Measurements from ENCODE around the gene UQCC3.
"Not testable (repeated sequence)": the region's sequence is repeated elsewhere in the genome, so short reads cannot be mapped to it uniquely, and the experiment has no call there.

Gene UQCC3

DNA sequence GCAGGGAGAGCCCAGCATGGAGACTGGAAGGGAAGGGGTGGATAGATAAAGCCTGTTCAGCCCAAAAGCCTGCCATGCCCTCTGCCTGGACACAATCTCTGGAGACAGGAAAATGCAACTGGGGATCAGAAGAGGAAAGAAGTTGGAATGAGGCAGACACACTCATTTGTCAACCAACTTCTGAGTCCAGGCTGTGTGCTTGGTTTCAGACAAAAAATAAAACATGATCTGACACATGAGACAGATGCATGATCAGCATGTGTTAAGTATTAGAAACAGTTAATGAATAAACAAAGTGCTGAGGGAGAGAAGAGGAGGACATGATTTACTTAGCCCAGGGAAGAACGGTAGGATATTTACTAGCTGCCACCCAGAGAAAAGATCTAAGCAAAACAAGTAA lies 17.0 kb downstream of the UQCC3 start (continued):
- TF ChIP-seq ESRRG (CRISPR knock-in tag; IDR thresholded peaks at IDR 0.05): no peak
- TF ChIP-seq, protein P1, sequence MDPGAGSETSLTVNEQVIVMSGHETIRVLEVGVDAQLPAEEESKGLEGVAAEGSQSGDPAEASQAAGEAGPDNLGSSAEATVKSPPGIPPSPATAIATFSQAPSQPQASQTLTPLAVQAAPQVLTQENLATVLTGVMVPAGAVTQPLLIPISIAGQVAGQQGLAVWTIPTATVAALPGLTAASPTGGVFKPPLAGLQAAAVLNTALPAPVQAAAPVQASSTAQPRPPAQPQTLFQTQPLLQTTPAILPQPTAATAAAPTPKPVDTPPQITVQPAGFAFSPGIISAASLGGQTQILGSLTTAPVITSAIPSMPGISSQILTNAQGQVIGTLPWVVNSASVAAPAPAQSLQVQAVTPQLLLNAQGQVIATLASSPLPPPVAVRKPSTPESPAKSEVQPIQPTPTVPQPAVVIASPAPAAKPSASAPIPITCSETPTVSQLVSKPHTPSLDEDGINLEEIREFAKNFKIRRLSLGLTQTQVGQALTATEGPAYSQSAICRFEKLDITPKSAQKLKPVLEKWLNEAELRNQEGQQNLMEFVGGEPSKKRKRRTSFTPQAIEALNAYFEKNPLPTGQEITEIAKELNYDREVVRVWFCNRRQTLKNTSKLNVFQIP (CRISPR knock-in tag; IDR thresholded peaks at IDR 0.05; ENCODE audit: borderline replicate concordance, low read depth): no peak
- no peak for TF ChIP-seq ZFP3 (CRISPR knock-in tag; IDR thresholded peaks at IDR 0.05)
- no peak for TF ChIP-seq TCF4 (CRISPR knock-in tag; IDR thresholded peaks at IDR 0.05; ENCODE audit: borderline replicate concordance)
- no peak for TF ChIP-seq CSDC2 (CRISPR knock-in tag; IDR thresholded peaks at IDR 0.05)

DNA sequence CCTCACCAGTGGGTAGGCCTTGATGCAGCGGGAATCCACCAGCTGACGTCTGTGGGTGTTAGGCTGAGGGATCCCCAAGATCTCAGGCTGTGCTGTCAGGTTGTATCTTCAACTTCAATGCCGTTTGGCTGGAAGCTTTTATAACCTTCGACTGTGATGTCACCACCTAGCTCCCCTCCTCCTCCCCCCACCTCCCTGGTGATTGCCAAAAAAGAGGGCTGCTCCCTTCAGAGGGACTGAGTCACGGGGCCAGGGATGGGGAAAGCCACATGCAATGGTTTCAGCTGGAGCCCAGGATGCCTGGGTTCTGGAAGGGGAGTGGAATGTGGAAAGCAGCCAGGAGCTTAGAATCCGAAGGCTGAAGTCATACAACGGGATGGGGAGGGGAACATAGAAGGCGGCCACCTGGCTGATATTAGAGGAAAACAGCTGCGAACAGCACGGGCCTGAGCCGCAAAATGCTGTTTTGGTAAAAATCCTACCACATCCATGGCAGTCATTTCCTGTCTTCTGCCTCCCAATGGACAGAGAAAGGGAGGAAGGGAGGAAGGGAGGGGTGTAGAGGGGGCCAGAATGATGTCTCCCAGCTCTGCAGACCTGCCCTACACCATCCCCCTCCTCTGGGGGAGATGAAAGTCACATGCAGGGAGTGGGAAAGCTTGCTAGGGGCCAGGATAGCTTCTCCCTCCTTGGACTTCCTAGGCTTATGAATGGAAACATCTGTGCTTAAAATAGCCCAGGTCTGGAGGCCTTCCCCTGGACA lies 18.1 kb downstream of the UQCC3 start, which contains the start of gene LRRN4CL:
LRRN4CL (minus strand) TSS at position 110 of the 763 bp plus-strand sequence. CDS start 1,022 bp downstream, outside the sequence.
- peak; percentile 14 for ATAC-seq
- TF ChIP-seq PPARA (CRISPR knock-in tag; IDR thresholded peaks at IDR 0.05; ENCODE audit: borderline replicate concordance) (no peak), TCF4 (CRISPR knock-in tag; IDR thresholded peaks at IDR 0.05; ENCODE audit: borderline replicate concordance) (no peak), ZNF70 (CRISPR knock-in tag; IDR thresholded peaks at IDR 0.05) (no peak), SNAI2 (CRISPR knock-in tag; IDR thresholded peaks at IDR 0.05) (no peak), TSHZ2 (CRISPR knock-in tag; IDR thresholded peaks at IDR 0.05) (no peak), CSDC2 (CRISPR knock-in tag; IDR thresholded peaks at IDR 0.05) (no peak), ZNF8 (CRISPR knock-in tag; IDR thresholded peaks at IDR 0.05) (no peak), ZC3H10 (CRISPR knock-in tag; IDR thresholded peaks at IDR 0.05) (no peak), TOX (CRISPR knock-in tag; IDR thresholded peaks at IDR 0.05; ENCODE audit: borderline replicate concordance) (no peak), ZNF565 (CRISPR knock-in tag; conservative IDR thresholded peaks at IDR 0.05; ENCODE audit: low read depth) (no peak), ZFP3 (CRISPR knock-in tag; IDR thresholded peaks at IDR 0.05) (no peak)
- TF ChIP-seq, protein P2, sequence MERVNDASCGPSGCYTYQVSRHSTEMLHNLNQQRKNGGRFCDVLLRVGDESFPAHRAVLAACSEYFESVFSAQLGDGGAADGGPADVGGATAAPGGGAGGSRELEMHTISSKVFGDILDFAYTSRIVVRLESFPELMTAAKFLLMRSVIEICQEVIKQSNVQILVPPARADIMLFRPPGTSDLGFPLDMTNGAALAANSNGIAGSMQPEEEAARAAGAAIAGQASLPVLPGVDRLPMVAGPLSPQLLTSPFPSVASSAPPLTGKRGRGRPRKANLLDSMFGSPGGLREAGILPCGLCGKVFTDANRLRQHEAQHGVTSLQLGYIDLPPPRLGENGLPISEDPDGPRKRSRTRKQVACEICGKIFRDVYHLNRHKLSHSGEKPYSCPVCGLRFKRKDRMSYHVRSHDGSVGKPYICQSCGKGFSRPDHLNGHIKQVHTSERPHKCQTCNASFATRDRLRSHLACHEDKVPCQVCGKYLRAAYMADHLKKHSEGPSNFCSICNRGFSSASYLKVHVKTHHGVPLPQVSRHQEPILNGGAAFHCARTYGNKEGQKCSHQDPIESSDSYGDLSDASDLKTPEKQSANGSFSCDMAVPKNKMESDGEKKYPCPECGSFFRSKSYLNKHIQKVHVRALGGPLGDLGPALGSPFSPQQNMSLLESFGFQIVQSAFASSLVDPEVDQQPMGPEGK (CRISPR knock-in tag; IDR thresholded peaks at IDR 0.05; ENCODE audit: borderline replicate concordance): no peak

DNA sequence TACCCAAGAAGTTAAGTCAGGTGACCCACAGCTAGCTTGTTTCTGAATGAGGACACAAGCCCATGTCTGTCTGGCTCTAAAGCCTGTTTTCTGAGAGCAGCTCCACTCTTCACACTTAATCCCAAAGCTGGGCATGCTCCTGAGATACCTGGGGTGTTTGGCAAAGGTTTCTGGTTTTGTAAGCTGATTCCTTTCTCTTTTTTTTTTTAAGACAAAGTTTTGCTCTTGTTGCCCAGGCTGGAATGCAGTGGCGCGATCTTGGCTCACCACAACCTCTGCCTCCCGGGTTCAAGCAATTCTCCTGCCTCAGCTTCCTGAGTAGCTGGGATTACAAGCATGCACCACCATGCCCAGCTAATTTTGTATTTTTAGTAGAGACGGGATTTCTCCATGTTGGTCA lies 22.2 kb downstream of the UQCC3 start:
- ATAC-seq: not testable (repeated sequence)

- ATAC-seq: peak; percentile 91
- TF ChIP-seq ESRRG (CRISPR knock-in tag; IDR thresholded peaks at IDR 0.05) (no peak), ZNF70 (CRISPR knock-in tag; IDR thresholded peaks at IDR 0.05) (no peak), GLIS3 (CRISPR knock-in tag; IDR thresholded peaks at IDR 0.05) (no peak), CSRNP3 (CRISPR knock-in tag; IDR thresholded peaks at IDR 0.05) (no peak), ZC3H10 (CRISPR knock-in tag; IDR thresholded peaks at IDR 0.05) (no peak), OSR1 (CRISPR knock-in tag; IDR thresholded peaks at IDR 0.05) (no peak), TSHZ2 (CRISPR knock-in tag; IDR thresholded peaks at IDR 0.05) (no peak), ZNF565 (CRISPR knock-in tag; conservative IDR thresholded peaks at IDR 0.05; ENCODE audit: low read depth) (no peak), SNAI2 (CRISPR knock-in tag; IDR thresholded peaks at IDR 0.05) (no peak), ARNTL (CRISPR knock-in tag; IDR thresholded peaks at IDR 0.05; ENCODE audit: borderline replicate concordance, low read depth) (no peak), ZFP3 (CRISPR knock-in tag; IDR thresholded peaks at IDR 0.05) (no peak)
- TF ChIP-seq, protein P3, sequence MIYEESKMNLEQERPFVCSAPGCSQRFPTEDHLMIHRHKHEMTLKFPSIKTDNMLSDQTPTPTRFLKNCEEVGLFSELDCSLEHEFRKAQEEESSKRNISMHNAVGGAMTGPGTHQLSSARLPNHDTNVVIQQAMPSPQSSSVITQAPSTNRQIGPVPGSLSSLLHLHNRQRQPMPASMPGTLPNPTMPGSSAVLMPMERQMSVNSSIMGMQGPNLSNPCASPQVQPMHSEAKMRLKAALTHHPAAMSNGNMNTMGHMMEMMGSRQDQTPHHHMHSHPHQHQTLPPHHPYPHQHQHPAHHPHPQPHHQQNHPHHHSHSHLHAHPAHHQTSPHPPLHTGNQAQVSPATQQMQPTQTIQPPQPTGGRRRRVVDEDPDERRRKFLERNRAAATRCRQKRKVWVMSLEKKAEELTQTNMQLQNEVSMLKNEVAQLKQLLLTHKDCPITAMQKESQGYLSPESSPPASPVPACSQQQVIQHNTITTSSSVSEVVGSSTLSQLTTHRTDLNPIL (CRISPR knock-in tag; IDR thresholded peaks at IDR 0.05; ENCODE audit: low read depth): no peak
- TF ChIP-seq, protein P2 (CRISPR knock-in tag; IDR thresholded peaks at IDR 0.05; ENCODE audit: borderline replicate concordance): no peak
Measured at GRCh38 chr11:62694455-62695167, 23.1 kb downstream of the UQCC3 start.
